ENCODE data around the gene APOC3.

APOC3 gene

GRCh38 chr11:116881143-116881542 is 51.4 kb downstream of the APOC3 start:
- Histone ChIP-seq H3K27me3 (no peaks in the 10 kb centered on the region), H3K9ac (no peak overlapping the region), H3K27ac (no peak overlapping the region), H3K36me3 (peaks cover 0 to 63% (median 18%) of the 10 kb centered on the region in 11 experiments; a peak in 18 of 22 replicates), H3K4me1 (peaks cover 0 to 9% (median 4%) of the 10 kb centered on the region in 10 experiments; a peak in 4 of 20 replicates), H3K4me3 (no peak overlapping the region), H4K20me1 (no peaks in the 10 kb centered on the region; a peak in 3 of 22 replicates), H3K9me3 (replicated peaks in 1 of 11) (no peaks in the 10 kb centered on the region), H3K4me2 (no peak overlapping the region)
- no peak for TF ChIP-seq Cebpa-rat (IDR thresholded peaks at IDR 0.05)

DNA sequence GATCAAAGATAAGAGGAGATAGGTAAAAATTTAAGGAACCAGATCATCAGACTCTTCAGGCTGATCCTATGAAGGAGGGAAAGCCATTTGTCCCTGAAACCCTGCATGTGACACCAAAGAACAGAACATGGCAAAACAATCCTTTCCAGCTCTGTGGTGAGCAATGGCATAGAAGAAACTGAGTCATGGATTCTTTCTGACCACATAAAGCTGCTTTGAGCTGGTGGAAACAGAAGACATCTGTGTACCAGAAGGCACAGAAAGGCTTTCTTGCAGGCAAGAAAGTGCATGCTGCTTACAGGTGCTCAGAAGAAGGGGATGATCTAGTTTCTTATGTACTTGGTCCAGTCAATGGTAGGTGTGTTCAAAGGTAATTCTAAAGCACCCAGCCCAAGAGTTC is 52.7 kb downstream of the APOC3 start:
- Histone ChIP-seq H3K4me3 (no peak overlapping the region), H4K20me1 (no peaks in the 10 kb centered on the region; a peak in 2 of 22 replicates), H3K9ac (no peak overlapping the region), H3K9me3 (replicated peaks in 1 of 11) (no peaks in the 10 kb centered on the region), H3K27me3 (no peaks in the 10 kb centered on the region), H3K36me3 (peaks cover 0 to 63% (median 14%) of the 10 kb centered on the region in 11 experiments; a peak in 14 of 22 replicates), H3K4me2 (no peak overlapping the region), H3K27ac (no peak overlapping the region), H3K4me1 (peaks cover 0 to 5% (median 0%) of the 10 kb centered on the region in 10 experiments; a peak in 1 of 20 replicates)
- no peak for TF ChIP-seq Cebpa-rat (IDR thresholded peaks at IDR 0.05)

Data from BLaER1 treated with 17β-estradiol and CSF1 and Interleukin-3, amounts not matched to agents 10 nM and 100 nM (cell line).